Activated naive CD4-positive, alpha-beta T cell treated with anti-CD3 and anti-CD28 coated beads for 36 hours (primary cell): ENCODE data around the gene MTA3. TPM values are rescaled to one million over a fixed set of nuclear protein-coding genes. Genes with fewer than 3 reads are reported as not detected.
"Not testable (repeated sequence)": the region's sequence is repeated elsewhere in the genome, so short reads cannot be mapped to it uniquely, and the experiment has no call there.

Experiments used
- CTCF ChIA-PET: fragments of 350-600 bp; sonication (Branson Sonifier 250); formaldehyde crosslinking; loops from one replicate; lab custom pipeline; 2021; ENCODE audit warnings: antibody characterized with exemption; lab: Charles Lee
- DNase-seq: peaks from one replicate; pipeline ENCODE4 v3.0.0-alpha.2; 2020
- H3K27ac Mint-ChIP-seq: one replicate; pipeline ENCODE4 v1.8.0; 2021; ENCODE audit warnings: mild to moderate bottlenecking, mixed read lengths
- H3K27me3 Mint-ChIP-seq: one replicate; pipeline ENCODE4 v1.8.0; 2021; ENCODE audit warnings: low read depth, mixed read lengths
- H3K36me3 Mint-ChIP-seq: one replicate; pipeline ENCODE4 v1.8.0; 2021; ENCODE audit warnings: low read depth, mixed read lengths
- H3K4me1 Mint-ChIP-seq: one replicate; pipeline ENCODE4 v1.8.0; 2021; ENCODE audit warnings: low read depth, mixed read lengths
- H3K4me3 Mint-ChIP-seq: one replicate; pipeline ENCODE4 v1.8.0; 2021; ENCODE audit warnings: mild to moderate bottlenecking, moderate library complexity, mixed read lengths
- H3K9me3 Mint-ChIP-seq: one replicate; pipeline ENCODE4 v1.8.0; 2021; ENCODE audit warnings: mixed read lengths
- intact Hi-C: fragments of 100-400 bp; cut with micrococcal nuclease; formaldehyde crosslinking; loops from one replicate; pipeline ENCODE4 v1.15.1; 2023
- total RNA-seq, 2 experiments: library from RNA; stranded (reverse); gene quantifications; one replicate each; pipeline ENCODE4 v1.2.3, GENCODE V29; 2021

Gene MTA3
- total RNA-seq, 2 experiments from 2014 or later: 31.9 to 38.0 TPM

DNA sequence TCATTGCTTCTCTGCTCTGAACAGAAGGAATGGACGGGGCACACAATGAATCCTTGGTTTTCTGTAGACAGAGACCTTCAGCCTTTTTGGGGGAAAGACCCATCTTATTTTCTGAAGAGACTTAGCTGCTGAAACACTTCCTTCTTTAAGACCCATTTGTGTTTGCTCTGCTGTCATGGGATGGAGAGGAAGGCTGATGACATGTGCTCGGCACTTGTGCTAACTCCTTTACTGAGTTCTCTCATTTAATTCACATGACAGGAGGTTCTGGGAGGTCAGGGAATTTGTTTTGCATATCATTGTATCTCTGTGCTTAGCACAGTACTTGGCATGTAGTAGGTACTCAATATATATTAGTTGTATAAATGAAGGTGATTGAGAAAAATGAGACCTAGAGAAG lies 156.5 kb downstream of the MTA3 start:
- Mint-ChIP-seq H3K27me3 (no peaks in the 10 kb centered on the region), H3K27ac (no peak overlapping the region), H3K9me3 (no peaks in the 10 kb centered on the region), H3K4me1 (peaks cover 10% of the 10 kb centered on the region), H3K4me3 (no peak overlapping the region), H3K36me3 (peaks cover 12% of the 10 kb centered on the region)
- intact Hi-C loops: no loop called here
- DNase-seq: no peak
- CTCF ChIA-PET: no interaction called here

- H3K27ac Mint-ChIP-seq: no peak overlapping the region
- H3K36me3 Mint-ChIP-seq: peaks cover 19% of the 10 kb centered on the region
- no peak overlapping the region for H3K4me3 Mint-ChIP-seq
- peaks cover 2% of the 10 kb centered on the region for H3K9me3 Mint-ChIP-seq
- CTCF ChIA-PET: interaction anchor here (0.7 kb wide), 1 partner anchor 17 kb away, joined by 3 read pairs; no protein-coding TSS in a partner anchor
- intact Hi-C loops: no loop called here
- DNase-seq: no peak
- no peaks in the 10 kb centered on the region for H3K27me3 Mint-ChIP-seq
- peaks cover 10% of the 10 kb centered on the region for H3K4me1 Mint-ChIP-seq
Observed at GRCh38 chr2:42725657-42726056, 157.2 kb downstream of the MTA3 start.

GRCh38 chr2:42726680-42727079 lies 158.2 kb downstream of the MTA3 start:
- DNase-seq: no peak
- peaks cover 10% of the 10 kb centered on the region for H3K4me1 Mint-ChIP-seq
- H3K27me3 Mint-ChIP-seq: no peaks in the 10 kb centered on the region
- H3K4me3 Mint-ChIP-seq: no peak overlapping the region
- H3K36me3 Mint-ChIP-seq: peaks cover 28% of the 10 kb centered on the region
- H3K9me3 Mint-ChIP-seq: peaks cover 2% of the 10 kb centered on the region
- no peak overlapping the region for H3K27ac Mint-ChIP-seq
- intact Hi-C loops: no loop called here
- CTCF ChIA-PET: no interaction called here

- Mint-ChIP-seq H3K36me3 (peaks cover 64% of the 10 kb centered on the region), H3K9me3 (peaks cover 20% of the 10 kb centered on the region)
- H3K27ac Mint-ChIP-seq, H3K4me1 Mint-ChIP-seq, CTCF ChIA-PET, DNase-seq, H3K4me3 Mint-ChIP-seq, intact Hi-C loops, H3K27me3 Mint-ChIP-seq: not testable (repeated sequence)
Observed at GRCh38 chr2:42731316-42731715, 162.9 kb downstream of the MTA3 start.

DNA sequence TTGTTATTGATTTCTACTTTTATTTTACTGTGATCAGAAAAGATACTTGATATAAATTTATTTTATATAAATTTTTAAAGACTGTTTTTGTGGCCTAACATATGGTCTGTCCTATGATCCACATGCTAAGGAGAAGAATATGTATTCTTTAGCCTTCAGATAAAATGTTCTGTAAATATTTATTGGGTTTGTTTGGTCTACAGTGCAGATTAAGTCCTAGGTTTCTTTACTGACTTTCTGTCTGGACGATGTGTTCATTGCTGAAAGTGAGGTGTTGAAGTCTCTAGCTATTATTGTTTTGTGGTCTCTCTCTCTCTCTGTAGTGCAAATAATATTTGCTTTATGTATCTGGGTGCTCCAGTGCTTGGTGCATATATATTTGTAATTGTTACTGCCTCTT lies 165.4 kb downstream of the MTA3 start:
- CTCF ChIA-PET: interaction anchor here (0.6 kb wide), 2 partner anchors 69 to 513 kb away, joined by 4 to 6 read pairs; no protein-coding TSS in a partner anchor
- peaks cover 22% of the 10 kb centered on the region for H3K9me3 Mint-ChIP-seq
- no peaks in the 10 kb centered on the region for H3K27me3 Mint-ChIP-seq
- H3K36me3 Mint-ChIP-seq: peaks cover 73% of the 10 kb centered on the region
- intact Hi-C loops: no loop called here
- H3K4me3 Mint-ChIP-seq: no peak overlapping the region
- no peak for DNase-seq
- H3K27ac Mint-ChIP-seq: no peak overlapping the region
- no peaks in the 10 kb centered on the region for H3K4me1 Mint-ChIP-seq

DNA sequence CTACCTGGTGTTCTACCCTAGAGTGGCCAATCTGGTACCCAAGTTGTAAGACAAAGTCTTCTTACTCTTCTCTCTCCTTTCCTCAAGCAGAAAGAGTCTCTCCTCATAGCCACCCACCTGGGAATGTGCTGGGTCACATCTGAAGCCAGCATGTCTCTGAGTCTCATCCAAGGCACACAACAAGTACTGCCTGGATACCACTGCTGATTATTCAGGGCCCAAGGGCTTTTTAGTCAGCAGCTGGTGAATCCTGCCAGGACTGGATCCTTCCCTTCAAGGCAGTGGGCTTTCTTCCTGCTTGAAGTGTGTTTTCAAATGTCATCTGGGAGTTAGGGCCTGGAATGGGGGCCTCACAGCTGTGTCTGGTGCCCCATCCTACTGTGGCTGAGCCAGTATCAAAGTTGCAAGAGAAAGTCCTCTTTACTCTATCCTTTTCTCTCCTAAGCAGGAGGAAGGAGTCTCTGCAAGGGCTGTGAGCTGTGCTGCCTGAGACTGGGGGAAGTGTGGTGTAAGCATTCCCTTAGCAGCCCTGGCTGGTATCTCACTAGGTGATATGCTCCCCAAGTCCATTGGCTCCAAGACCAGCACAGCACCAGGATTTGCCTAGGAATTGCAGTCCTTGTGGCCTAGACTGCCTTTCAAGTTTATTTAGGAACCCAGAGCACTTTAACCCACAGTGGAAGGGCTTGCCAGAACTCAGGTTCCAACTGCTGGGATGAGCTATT lies 168.3 kb downstream of the MTA3 start:
- Mint-ChIP-seq H3K27ac (no peak overlapping the region), H3K4me3 (no peak overlapping the region), H3K4me1 (peaks cover 3% of the 10 kb centered on the region), H3K9me3 (peaks cover 21% of the 10 kb centered on the region), H3K36me3 (peaks cover 61% of the 10 kb centered on the region), H3K27me3 (no peaks in the 10 kb centered on the region)
- CTCF ChIA-PET: no interaction called here
- intact Hi-C loops: no loop called here
- no peak for DNase-seq

DNA sequence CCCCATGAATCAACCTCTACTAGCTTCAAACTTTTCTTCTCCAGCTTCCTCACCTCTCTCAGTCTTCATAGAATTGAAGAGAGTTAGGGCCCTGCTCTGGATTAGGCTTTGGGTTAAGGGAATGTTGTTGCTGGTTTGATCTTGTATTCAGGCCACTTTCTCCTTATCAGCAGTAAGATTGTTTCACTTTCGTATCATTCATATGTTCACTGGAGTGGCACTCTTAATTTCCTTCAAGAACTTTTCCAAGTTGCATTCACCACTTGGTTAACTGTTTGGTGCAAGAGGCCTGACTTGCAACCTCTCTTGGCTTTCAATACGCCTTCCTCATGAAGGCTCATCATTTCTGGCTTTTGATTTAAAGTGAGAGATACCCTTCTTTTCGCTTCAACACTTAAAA lies 172.7 kb downstream of the MTA3 start:
- H3K4me1 Mint-ChIP-seq: peaks cover 3% of the 10 kb centered on the region
- no peak overlapping the region for H3K4me3 Mint-ChIP-seq
- no peak overlapping the region for H3K27ac Mint-ChIP-seq
- intact Hi-C loops: no loop called here
- H3K27me3 Mint-ChIP-seq: no peaks in the 10 kb centered on the region
- H3K9me3 Mint-ChIP-seq: peaks cover 5% of the 10 kb centered on the region
- CTCF ChIA-PET: no interaction called here
- no peak for DNase-seq
- peaks cover 23% of the 10 kb centered on the region for H3K36me3 Mint-ChIP-seq

- Mint-ChIP-seq H3K9me3 (peaks cover 4% of the 10 kb centered on the region), H3K36me3 (peaks cover 11% of the 10 kb centered on the region), H3K4me1 (peaks cover 3% of the 10 kb centered on the region), H3K27me3 (no peaks in the 10 kb centered on the region), H3K4me3 (no peak overlapping the region), H3K27ac (no peak overlapping the region)
- CTCF ChIA-PET: interaction anchor here (0.6 kb wide), 1 partner anchor 17 kb away, joined by 3 read pairs; no protein-coding TSS in a partner anchor
- DNase-seq: no peak
- intact Hi-C loops: no loop called here
Observed at GRCh38 chr2:42742740-42743658, 174.6 kb downstream of the MTA3 start.

DNA sequence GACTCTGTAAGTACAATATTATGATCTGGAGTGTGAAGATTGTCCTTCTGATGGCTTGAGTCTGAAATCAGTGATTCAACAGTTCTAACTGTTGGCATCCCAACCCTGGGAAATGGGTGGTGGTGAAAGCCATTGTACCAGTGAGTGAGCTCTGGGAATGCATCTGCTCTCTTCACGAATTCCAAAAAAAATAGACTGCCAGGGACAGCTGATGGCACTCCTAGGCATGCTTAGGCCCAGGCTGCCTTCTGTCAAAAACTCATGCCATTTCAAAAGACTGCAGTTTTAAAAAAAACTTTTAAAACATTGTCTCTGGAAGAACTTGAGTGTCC lies 175.2 kb downstream of the MTA3 start:
- no peaks in the 10 kb centered on the region for H3K27me3 Mint-ChIP-seq
- CTCF ChIA-PET: no interaction called here
- intact Hi-C loops: no loop called here
- H3K27ac Mint-ChIP-seq: no peak overlapping the region
- no peak overlapping the region for H3K4me3 Mint-ChIP-seq
- H3K9me3 Mint-ChIP-seq: peaks cover 2% of the 10 kb centered on the region
- no peak for DNase-seq
- peaks cover 3% of the 10 kb centered on the region for H3K4me1 Mint-ChIP-seq
- H3K36me3 Mint-ChIP-seq: peaks cover 11% of the 10 kb centered on the region

DNA sequence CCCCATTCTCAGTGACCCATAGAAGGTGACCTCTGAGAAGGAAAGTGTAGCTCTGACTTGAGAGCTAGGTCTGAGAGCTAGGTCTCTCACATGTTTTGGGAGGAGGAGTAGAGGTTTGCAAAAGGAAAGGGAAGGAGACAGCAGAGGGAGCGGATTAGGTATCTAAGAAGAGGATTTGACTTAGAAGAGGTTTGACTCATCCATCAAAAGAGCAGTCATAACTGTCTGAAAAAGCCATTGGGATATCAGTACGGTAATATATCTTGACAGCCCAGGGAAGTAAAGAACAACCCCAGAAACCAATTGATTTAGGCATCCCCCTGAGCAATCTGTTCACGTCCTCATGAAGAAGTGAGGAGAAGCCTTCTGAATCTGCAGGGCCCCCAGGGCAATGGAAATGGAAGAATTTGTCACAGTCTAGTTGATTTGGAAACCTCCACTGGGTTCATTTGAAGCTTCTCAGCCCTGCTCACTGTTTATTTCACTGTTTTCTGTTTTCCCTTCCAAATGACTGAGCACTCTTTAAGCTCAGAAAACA lies 176.2 kb downstream of the MTA3 start:
- H3K27ac Mint-ChIP-seq: no peak overlapping the region
- intact Hi-C loops: no loop called here
- CTCF ChIA-PET: no interaction called here
- peaks cover 5% of the 10 kb centered on the region for H3K36me3 Mint-ChIP-seq
- no peak overlapping the region for H3K4me3 Mint-ChIP-seq
- DNase-seq: no peak
- peaks cover 3% of the 10 kb centered on the region for H3K4me1 Mint-ChIP-seq
- no peaks in the 10 kb centered on the region for H3K9me3 Mint-ChIP-seq
- no peaks in the 10 kb centered on the region for H3K27me3 Mint-ChIP-seq

GRCh38 chr2:42747422-42747821 lies 179.0 kb downstream of the MTA3 start:
- Mint-ChIP-seq H3K36me3 (peaks cover 2% of the 10 kb centered on the region), H3K9me3 (no peaks in the 10 kb centered on the region), H3K4me3 (no peak overlapping the region), H3K4me1 (no peaks in the 10 kb centered on the region), H3K27ac (no peak overlapping the region), H3K27me3 (no peaks in the 10 kb centered on the region)
- CTCF ChIA-PET: no interaction called here
- no peak for DNase-seq
- intact Hi-C loops: no loop called here

DNA sequence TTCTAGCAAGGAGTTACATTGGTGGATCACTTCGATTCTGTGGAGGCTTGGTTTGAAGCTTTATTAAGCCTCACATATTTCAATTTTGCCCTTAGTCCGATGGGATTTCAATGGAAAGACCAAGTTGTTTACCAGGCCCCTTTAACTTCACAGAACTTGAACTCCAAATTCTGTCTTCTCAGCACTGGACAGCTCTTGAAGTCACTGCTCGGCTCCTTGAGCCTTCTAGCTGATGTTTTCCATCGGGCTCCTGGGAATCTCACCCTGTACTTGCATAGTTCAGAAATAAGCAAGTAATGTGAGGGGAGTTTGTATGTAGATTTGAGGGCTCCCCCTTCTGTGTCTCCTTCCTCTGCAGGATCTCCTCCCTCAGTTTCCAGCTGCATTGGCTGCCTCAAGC lies 180.4 kb downstream of the MTA3 start:
- CTCF ChIA-PET: no interaction called here
- Mint-ChIP-seq H3K4me3 (no peak overlapping the region), H3K27ac (no peak overlapping the region), H3K9me3 (no peaks in the 10 kb centered on the region), H3K36me3 (peaks cover 4% of the 10 kb centered on the region), H3K4me1 (no peaks in the 10 kb centered on the region), H3K27me3 (no peaks in the 10 kb centered on the region)
- intact Hi-C loops: no loop called here
- DNase-seq: no peak
